Heart left ventricle (tissue), 16 donors: ENCODE results near the gene FNDC3B. TPM values are rescaled to one million over a fixed set of nuclear protein-coding genes. Genes with fewer than 3 reads are reported as not detected.
"Not testable (repeated sequence)": the region's sequence is repeated elsewhere in the genome, so short reads cannot be mapped to it uniquely, and the experiment has no call there.

Source experiments
- ATAC-seq, 4 donors: fragments of 200-7000 bp; cut with Tn5 transposase; one replicate each; pipeline ENCODE4 v1.9.1; 2020 to 2022; ENCODE audit warnings: moderate library complexity in 4 of 4, mild to moderate bottlenecking in 3 of 4, moderate number of reproducible peaks in 1 of 4
- DNase-seq, 5 donors: peaks; one replicate each; pipeline ENCODE4 v3.0.0-alpha.2; 2020
- H3K27ac ChIP-seq, 12 donors: fragments of 200-600 bp; sonication (generic) in 4 of 12; one replicate each; pipeline versions ENCODE4 v1.5.0 to v1.8.0; 2016 to 2022; ENCODE audit warnings: mild to moderate bottlenecking in 2 of 12
- H3K27me3 ChIP-seq, 9 donors: fragments of 200-600 bp; sonication (generic) in 2 of 9; one replicate each; pipeline versions ENCODE4 v1.5.1 to v1.8.0; 2016 to 2022; ENCODE audit warnings: mild to moderate bottlenecking in 3 of 9
- H3K36me3 ChIP-seq, 9 donors: fragments of 200-600 bp; sonication (generic) in 2 of 9; one replicate each; pipeline versions ENCODE4 v1.5.0 to v1.8.0; 2018 to 2022; ENCODE audit warnings: mild to moderate bottlenecking in 2 of 9
- H3K4me1 ChIP-seq, 12 donors: fragments of 200-600 bp; sonication (generic) in 4 of 12; one replicate each; pipeline versions ENCODE4 v1.5.0 to v1.8.0; 2016 to 2022; ENCODE audit warnings: mild to moderate bottlenecking in 3 of 12
- H3K4me3 ChIP-seq, 12 donors: fragments of 200-600 bp; sonication (generic) in 4 of 12; one replicate each; pipeline versions ENCODE4 v1.5.0 to v1.8.0; 2017 to 2022; ENCODE audit warnings: mild to moderate bottlenecking in 9 of 12, moderate library complexity in 4 of 12
- H3K9me3 ChIP-seq, 12 donors: fragments of 200-600 bp; sonication (generic) in 4 of 12; one replicate each; pipeline versions ENCODE4 v1.5.0 to v1.8.0; 2016 to 2022; ENCODE audit warnings: mild to moderate bottlenecking in 1 of 12
- CTCF ChIP-seq, 12 donors: fragments of 200-600 bp; sonication (generic) in 4 of 12; IDR thresholded peaks; one replicate each; pipeline versions ENCODE4 v1.5.0 to v1.8.0; 2018 to 2022; ENCODE audit warnings: antibody characterized with exemption in 12 of 12, mild to moderate bottlenecking in 5 of 12
- POLR2A ChIP-seq, 2 donors: fragments of 450-650 bp; IDR thresholded peaks; one replicate each; pipeline ENCODE4 v1.6.1; 2017; ENCODE audit warnings: antibody characterized with exemption in 2 of 2, mild to moderate bottlenecking in 2 of 2, moderate library complexity in 2 of 2
- WGBS, 4 donors: extraction: QIAGEN DNeasy Blood & Tissue Kit in 2 of 4; methylation state at CpG; one replicate each; pipeline versions ENCODE4 v1.1.5 to v1.1.7; 2013 to 2018; 5-methylcytosine and 5-hydroxymethylcytosine counted together
- intact Hi-C, 10 donors: fragments of 100-400 bp; cut with DNase I; formaldehyde crosslinking; loops; one replicate each; pipeline versions ENCODE4 v1.11.1 to v1.14.2; 2022
- polyA plus RNA-seq, 2 donors: library from polyadenylated mRNA; stranded (reverse); fragments of 200-250 nt; gene quantifications; one replicate each; pipeline ENCODE4 v1.2.3, GENCODE V29; 2013
- total RNA-seq, 9 donors: library from RNA; depleted of rRNA in 2 of 9; stranded (reverse); fragments of >200 nt in 2 of 9; fragmentation: NEBNext Ultra II Directional in 3 of 9; extraction: Animal tissue kit (Norgen Biotek cat#: 25700) in 3 of 9; gene quantifications; one replicate each; pipeline versions ENCODE4 v1.1.0 to v1.2.4, GENCODE V29; 2016 to 2023
- donor health status: ischemic (EF 13 %, LVEDD 7.1; RV severe dilation, severe dysfunction).
- donor health status: healthy with polysubstance abuse.
- donor health status: DM: no; HTN: yes; CAD: no.
- donor health status: DM: no; HTN: no; CAD: no.
- donor health status: ischemic (EF 25% LVEDD 6.9; RV normal size, moderate dysfunction).
- donor health status: ischemic (EF 25% LVEDD 5.7; RV mildly dilated, moderate dysfunction).
- donor health status: healthy.
- donor health status: DM: yes; HTN: yes; CAD: no.
- donor health status: ischemic (EF 35%, LVEDD 5.7; RV mildly dilated, moderate dysfunction).
- donor health status: nonischemic (EF 11% LVEDD 7.7; RV severe dilation, severe dysfunction).
- donor health status: DM: yes; HTN: yes; CAD: no.
- donor health status: PGD.
- donor health status: ischemic (EF 29% LVEDD 5.4; RV normal size, mild dysfunction).
- donor health status: nonischemic (EF 23%, LVEDD 6.1; RV moderate dilation, normal function).

Gene FNDC3B
- total and polyA plus RNA-seq, 11 donors = 9.4 to 113 (median 68.2) TPM

DNA sequence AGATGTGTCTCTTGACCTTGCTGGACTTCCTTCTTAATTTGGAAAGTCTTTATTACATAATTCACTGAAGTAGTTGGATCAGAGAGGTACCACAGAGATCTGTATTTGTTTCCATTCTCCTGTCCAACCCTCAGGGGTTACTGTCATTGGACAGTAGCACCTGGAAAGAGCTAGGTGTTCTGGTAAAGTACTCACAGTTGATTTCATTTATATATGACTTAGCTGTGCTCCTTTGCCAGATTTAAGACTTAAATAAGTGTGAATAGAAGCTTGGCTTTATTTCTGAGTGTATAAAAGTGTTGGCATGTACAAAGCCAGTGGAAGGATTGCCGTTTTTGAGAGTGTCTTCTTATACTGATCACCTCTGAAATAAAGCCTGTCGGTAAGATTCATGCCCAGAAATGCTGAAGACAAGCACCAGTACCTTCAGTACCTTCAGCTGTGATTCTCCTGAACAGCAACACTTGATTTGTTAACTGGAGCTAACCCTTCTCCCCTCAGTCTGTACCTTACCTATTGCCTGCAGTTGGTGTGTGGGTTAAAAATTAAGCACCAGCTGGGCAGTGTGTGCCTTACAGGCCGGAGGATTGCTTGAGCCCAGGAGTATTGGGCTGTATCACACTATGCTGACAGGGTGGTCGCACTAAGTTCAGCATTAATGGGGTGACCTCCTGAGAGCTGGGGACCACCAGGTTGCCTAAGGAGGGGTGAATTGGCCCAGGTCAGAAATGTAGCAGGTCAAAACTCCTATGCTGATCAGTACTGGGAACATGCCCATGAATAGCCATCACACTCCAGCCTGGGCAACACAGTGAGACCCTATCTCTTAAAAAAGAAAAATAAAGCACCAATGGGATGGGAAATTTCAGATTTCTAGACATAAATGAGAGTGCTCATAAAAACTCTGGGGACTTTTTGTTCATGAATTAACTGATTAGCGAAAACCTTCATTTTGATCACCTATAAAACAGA lies 197.7 kb downstream of the FNDC3B start:
- Histone ChIP-seq H3K27ac (no peak overlapping the region), H3K4me3 (no peak overlapping the region), H3K27me3 (no peaks in the 10 kb centered on the region), H3K4me1 (peaks cover 0 to 29% (median 12%) of the 10 kb centered on the region in 12 donors), H3K9me3 (peaks cover 0 to 3% (median 0%) of the 10 kb centered on the region in 12 donors), H3K36me3 (no peaks in the 10 kb centered on the region)
- intact Hi-C loops = no loop called here
- DNase-seq = no peak
- WGBS, 4 donors = 88 to 92% (median 90%) methylated on average over 5 of the region's 5 CpGs
- ATAC-seq = peak in 1 of 4 donors; percentile 46
- TF ChIP-seq POLR2A (IDR thresholded peaks at IDR 0.05) = no peak
- no peak for TF ChIP-seq CTCF (IDR thresholded peaks at IDR 0.05)

GRCh38 chr3:172238188-172238587 lies 198.8 kb downstream of the FNDC3B start:
- DNase-seq = no peak
- TF ChIP-seq CTCF (IDR thresholded peaks at IDR 0.05) = no peak
- TF ChIP-seq POLR2A (IDR thresholded peaks at IDR 0.05) = no peak
- no peaks in the 10 kb centered on the region for H3K27me3 ChIP-seq
- no peak for ATAC-seq
- no peak overlapping the region for H3K4me3 ChIP-seq
- 82 to 85% (median 84%) methylated on average over 4 of the region's 4 CpGs for WGBS, 4 donors
- H3K27ac ChIP-seq = peak overlapping the region in 1 of 12 donors; percentile 24
- peaks cover 0 to 12% (median 3%) of the 10 kb centered on the region in 12 donors for H3K9me3 ChIP-seq
- peaks cover 0 to 7% (median 0%) of the 10 kb centered on the region in 9 donors for H3K36me3 ChIP-seq
- H3K4me1 ChIP-seq = peaks cover 0 to 29% (median 12%) of the 10 kb centered on the region in 12 donors
- intact Hi-C loops = no loop called here

- H3K4me3 ChIP-seq = no peak overlapping the region
- 73 to 76% (median 73%) methylated on average over 3 of the region's 3 CpGs for WGBS, 4 donors
- peak in 1 of 4 donors; percentile 17 for ATAC-seq
- peak overlapping the region in 2 of 12 donors; percentile 5 to 30 for H3K27ac ChIP-seq
- intact Hi-C loops = no loop called here
- no peak for DNase-seq
- no peaks in the 10 kb centered on the region for H3K27me3 ChIP-seq
- peaks cover 0 to 7% (median 0%) of the 10 kb centered on the region in 9 donors for H3K36me3 ChIP-seq
- peaks cover 0 to 34% (median 11%) of the 10 kb centered on the region in 12 donors for H3K4me1 ChIP-seq
- peaks cover 0 to 17% (median 3%) of the 10 kb centered on the region in 12 donors for H3K9me3 ChIP-seq
- TF ChIP-seq CTCF (IDR thresholded peaks at IDR 0.05) (no peak), POLR2A (IDR thresholded peaks at IDR 0.05) (no peak)
Measured at GRCh38 chr3:172239218-172239790, 199.9 kb downstream of the FNDC3B start.

- Histone ChIP-seq H3K27me3 (no peaks in the 10 kb centered on the region), H3K36me3 (peaks cover 0 to 7% (median 0%) of the 10 kb centered on the region in 9 donors), H3K4me1 (peaks cover 0 to 39% (median 19%) of the 10 kb centered on the region in 12 donors), H3K9me3 (peaks cover 0 to 17% (median 3%) of the 10 kb centered on the region in 12 donors), H3K4me3 (no peak overlapping the region), H3K27ac (no peak overlapping the region)
- 90 to 100% (median 95%) methylated on average over 1 of the region's 1 CpG for WGBS, 4 donors
- ATAC-seq = no peak
- no peak for DNase-seq
- TF ChIP-seq POLR2A (IDR thresholded peaks at IDR 0.05) (no peak), CTCF (IDR thresholded peaks at IDR 0.05) (no peak)
- intact Hi-C loops = no loop called here
Measured at GRCh38 chr3:172241405-172241804, 202.0 kb downstream of the FNDC3B start.

DNA sequence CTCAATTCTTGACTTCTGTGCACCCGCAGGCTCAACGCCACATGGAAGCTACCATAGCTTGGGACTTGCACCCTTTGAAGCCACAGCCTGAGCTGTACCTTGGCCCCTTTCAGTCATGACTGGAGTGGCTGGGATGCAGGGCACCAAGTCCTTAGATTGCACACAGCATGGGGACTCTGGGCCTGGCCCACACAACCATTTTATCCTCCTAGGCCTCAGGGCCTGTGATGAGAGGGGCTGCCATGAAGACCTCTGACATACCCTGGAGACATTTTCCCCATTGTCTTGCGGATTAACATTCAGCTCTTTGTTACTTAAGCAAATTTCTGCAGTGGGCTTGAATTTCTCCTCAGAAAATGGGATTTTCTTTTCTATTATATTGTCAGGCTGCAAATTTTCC lies 203.1 kb downstream of the FNDC3B start:
- 98 to 100% (median 99%) methylated on average over 3 of the region's 3 CpGs for WGBS, 4 donors
- Histone ChIP-seq H3K4me1 (peaks cover 0 to 43% (median 19%) of the 10 kb centered on the region in 12 donors), H3K9me3 (peaks cover 0 to 17% (median 3%) of the 10 kb centered on the region in 12 donors)
- H3K4me3 ChIP-seq, intact Hi-C loops, H3K27me3 ChIP-seq, ATAC-seq, H3K36me3 ChIP-seq, DNase-seq, H3K27ac ChIP-seq: not testable (repeated sequence)

- peaks cover 0 to 18% (median 8%) of the 10 kb centered on the region in 9 donors for H3K36me3 ChIP-seq
- H3K4me1 ChIP-seq = peaks cover 0 to 41% (median 19%) of the 10 kb centered on the region in 12 donors
- H3K4me3 ChIP-seq, H3K27me3 ChIP-seq, H3K27ac ChIP-seq, ATAC-seq, intact Hi-C loops, DNase-seq: not testable (repeated sequence)
- H3K9me3 ChIP-seq = peaks cover 0 to 17% (median 3%) of the 10 kb centered on the region in 12 donors
- WGBS, 4 donors = 75 to 85% (median 81%) methylated on average over 3 of the region's 3 CpGs
Measured at GRCh38 chr3:172243376-172243775, 204.0 kb downstream of the FNDC3B start.
